ENCODE results near the gene SGCD.

Gene SGCD

DNA sequence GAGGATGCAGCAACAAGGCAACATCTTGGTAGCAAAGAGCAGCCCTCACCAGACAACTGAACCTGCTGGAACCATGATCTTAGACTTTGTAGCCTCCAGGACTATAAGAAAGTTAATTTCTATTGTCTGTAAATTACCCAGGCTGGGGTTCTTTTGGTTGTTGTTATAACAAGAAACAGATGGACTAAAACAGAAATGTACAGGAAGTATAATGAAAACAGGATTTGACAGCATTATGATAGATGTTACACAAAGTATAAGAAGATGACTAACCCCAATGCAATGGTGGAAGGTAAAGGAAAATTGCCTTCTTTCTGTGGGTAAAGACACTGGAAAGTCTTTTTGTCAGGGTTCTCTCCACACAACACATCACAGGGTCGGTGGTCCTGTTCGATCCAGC lies 204.2 kb downstream of the SGCD start:
- no peak for DNase-seq (ENCODE audit: low read depth in 1 of 2, low spot score in 1 of 2)
- no peak overlapping the region for H3K4me3 ChIP-seq (replicated peaks; ENCODE audit: insufficient read depth, low read length)
- H3K27ac ChIP-seq (replicated peaks): peak overlapping the region; percentile 70
- no peaks in the 10 kb centered on the region for H3K27me3 ChIP-seq (ENCODE audit: insufficient read depth, poor library complexity, severe bottlenecking)
- no peak for TF ChIP-seq CTCF (IDR thresholded peaks at IDR 0.05; ENCODE audit: insufficient read depth, low read length)
- TF ChIP-seq REST (IDR thresholded peaks at IDR 0.05; ENCODE audit: insufficient replicate concordance, low read depth): no peak
- no peak for TF ChIP-seq SPI1 (IDR thresholded peaks at IDR 0.05; ENCODE audit: borderline replicate concordance, low read depth)
- TF ChIP-seq GABPA (IDR thresholded peaks at IDR 0.05; ENCODE audit: low read depth): no peak
- no peak for TF ChIP-seq POLR2AphosphoS5 (IDR thresholded peaks at IDR 0.05; ENCODE audit: low read depth)

DNA sequence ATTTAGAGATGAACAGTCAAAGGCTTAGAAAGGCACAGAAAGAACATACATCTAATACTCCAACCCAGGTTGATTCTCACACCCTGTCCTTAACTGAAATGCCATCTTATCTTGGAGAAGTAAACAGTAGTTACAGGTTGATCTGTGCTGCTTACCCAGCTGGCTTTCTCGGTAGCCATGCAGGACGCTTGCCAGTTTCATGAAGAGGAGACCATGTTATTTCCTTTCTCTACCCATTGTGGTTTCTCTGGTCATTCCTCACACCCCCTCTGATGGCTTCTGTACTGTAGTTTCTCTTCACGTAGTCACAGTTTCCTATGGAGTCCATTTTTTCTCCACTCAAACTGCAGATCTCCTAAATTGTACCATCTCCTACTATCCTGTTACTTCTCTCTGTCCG lies 206.0 kb downstream of the SGCD start:
- Histone ChIP-seq H3K4me3 (replicated peaks; ENCODE audit: insufficient read depth, low read length) (no peak overlapping the region), H3K27me3 (ENCODE audit: insufficient read depth, poor library complexity, severe bottlenecking) (no peaks in the 10 kb centered on the region), H3K27ac (replicated peaks) (no peak overlapping the region)
- DNase-seq (ENCODE audit: low read depth in 1 of 2, low spot score in 1 of 2): no peak
- TF ChIP-seq GABPA (IDR thresholded peaks at IDR 0.05; ENCODE audit: low read depth): no peak

DNA sequence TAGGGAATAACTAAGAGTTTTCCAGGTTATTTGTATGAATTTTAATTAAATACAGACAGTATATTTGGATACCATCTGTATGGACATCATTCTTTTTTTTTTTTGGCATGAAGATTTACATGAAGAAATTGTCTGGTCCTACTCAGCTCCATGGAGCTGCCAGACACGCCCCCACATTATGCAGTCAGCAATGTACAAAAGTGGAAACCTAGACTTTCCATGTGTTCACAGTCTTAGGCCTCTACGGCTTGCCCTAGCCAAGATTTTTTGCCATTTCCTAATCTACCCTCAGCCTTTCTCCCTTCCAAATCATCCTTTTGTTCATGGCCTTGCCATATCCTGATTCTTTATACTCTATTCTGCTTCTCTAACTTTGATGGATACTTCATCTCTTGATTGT lies 207.1 kb downstream of the SGCD start:
- TF ChIP-seq POLR2AphosphoS5 (IDR thresholded peaks at IDR 0.05; ENCODE audit: low read depth) (no peak), CTCF (IDR thresholded peaks at IDR 0.05; ENCODE audit: insufficient read depth, low read length) (no peak), GABPA (IDR thresholded peaks at IDR 0.05; ENCODE audit: low read depth) (no peak), SPI1 (IDR thresholded peaks at IDR 0.05; ENCODE audit: borderline replicate concordance, low read depth) (no peak), REST (IDR thresholded peaks at IDR 0.05; ENCODE audit: insufficient replicate concordance, low read depth) (no peak)
- Histone ChIP-seq H3K27ac (replicated peaks) (no peak overlapping the region), H3K27me3 (ENCODE audit: insufficient read depth, poor library complexity, severe bottlenecking) (no peaks in the 10 kb centered on the region), H3K4me3 (replicated peaks; ENCODE audit: insufficient read depth, low read length) (no peak overlapping the region)
- DNase-seq (ENCODE audit: low read depth in 1 of 2, low spot score in 1 of 2): no peak

GRCh38 chr5:156534906-156535485 lies 208.0 kb downstream of the SGCD start:
- Histone ChIP-seq H3K27me3 (ENCODE audit: insufficient read depth, poor library complexity, severe bottlenecking) (no peaks in the 10 kb centered on the region), H3K27ac (replicated peaks) (no peak overlapping the region), H3K4me3 (replicated peaks; ENCODE audit: insufficient read depth, low read length) (no peak overlapping the region)
- TF ChIP-seq SPI1 (IDR thresholded peaks at IDR 0.05; ENCODE audit: borderline replicate concordance, low read depth): no peak
- TF ChIP-seq CTCF (IDR thresholded peaks at IDR 0.05; ENCODE audit: insufficient read depth, low read length): no peak
- TF ChIP-seq GABPA (IDR thresholded peaks at IDR 0.05; ENCODE audit: low read depth): no peak
- no peak for TF ChIP-seq POLR2AphosphoS5 (IDR thresholded peaks at IDR 0.05; ENCODE audit: low read depth)
- no peak for TF ChIP-seq REST (IDR thresholded peaks at IDR 0.05; ENCODE audit: insufficient replicate concordance, low read depth)
- no peak for DNase-seq (ENCODE audit: low read depth in 1 of 2, low spot score in 1 of 2)
